Measurements from ENCODE around the gene NALCN. TPM values are rescaled to one million over a fixed set of nuclear protein-coding genes. Genes with fewer than 3 reads are reported as not detected.

NALCN gene
- total RNA-seq, 1 experiment from 2014 or later: 8.5 TPM

GRCh38 chr13:101109005-101109404 lies 307.3 kb downstream of the NALCN start:
- TF ChIP-seq CTCF (IDR thresholded peaks at IDR 0.05; ENCODE audit: unreplicated experiment): no peak
- H3K27ac Mint-ChIP-seq (ENCODE audit: low read depth, unreplicated experiment): no peak overlapping the region
- CTCF ChIA-PET: no interaction called here

GRCh38 chr13:101098873-101099272 lies 317.4 kb downstream of the NALCN start:
- Mint-ChIP-seq H3K9me3 (ENCODE audit: unreplicated experiment) (no peaks in the 10 kb centered on the region), H3K4me3 (ENCODE audit: unreplicated experiment) (no peak overlapping the region), H3K4me1 (ENCODE audit: insufficient read depth, unreplicated experiment) (no peaks in the 10 kb centered on the region), H3K36me3 (ENCODE audit: insufficient read depth, unreplicated experiment) (no peaks in the 10 kb centered on the region), H3K27ac (ENCODE audit: low read depth, unreplicated experiment) (no peak overlapping the region), H3K27me3 (ENCODE audit: insufficient read depth, unreplicated experiment) (no peaks in the 10 kb centered on the region)
- no peak for TF ChIP-seq CTCF (IDR thresholded peaks at IDR 0.05; ENCODE audit: unreplicated experiment)
- ChIA-PET POLR2A (interaction anchor here (0.5 kb wide), 1 partner anchor 77 kb away, joined by 3 read pairs; no protein-coding TSS in a partner anchor), CTCF (interaction anchor here (0.8 kb wide), 1 partner anchor 388 kb away, joined by 5 read pairs; no protein-coding TSS in a partner anchor)
- intact Hi-C loops (cut with micrococcal nuclease): no loop called here
- no TSS peak for BruUV-seq (replicated peaks)
- no peak for DNase-seq (ENCODE audit: unreplicated experiment)

More at GRCh38 chr13:101109005-101109404, 307.3 kb downstream of the NALCN start:
- Mint-ChIP-seq H3K4me3 (ENCODE audit: unreplicated experiment) (no peak overlapping the region), H3K4me1 (ENCODE audit: insufficient read depth, unreplicated experiment) (no peaks in the 10 kb centered on the region), H3K9me3 (ENCODE audit: unreplicated experiment) (no peaks in the 10 kb centered on the region), H3K27me3 (ENCODE audit: insufficient read depth, unreplicated experiment) (no peaks in the 10 kb centered on the region), H3K36me3 (ENCODE audit: insufficient read depth, unreplicated experiment) (no peaks in the 10 kb centered on the region)
- POLR2A ChIA-PET: interaction anchor here (1.0 kb wide), 1 partner anchor 387 kb away, joined by 3 read pairs; no protein-coding TSS in a partner anchor
- no TSS peak for BruUV-seq (replicated peaks)
- intact Hi-C loops (cut with micrococcal nuclease): no loop called here
- DNase-seq (ENCODE audit: unreplicated experiment): no peak

- no peak for TF ChIP-seq CTCF (IDR thresholded peaks at IDR 0.05; ENCODE audit: unreplicated experiment)
- ChIA-PET POLR2A (no interaction called here), CTCF (interaction anchor here (1.2 to 1.5 kb wide), 3 partner anchors 9 to 35 kb away, joined by 3 to 7 read pairs (median 4); no protein-coding TSS in a partner anchor)
- BruUV-seq (replicated peaks): no TSS peak
- no peak for DNase-seq (ENCODE audit: unreplicated experiment)
- H3K4me3 Mint-ChIP-seq (ENCODE audit: unreplicated experiment): no peak overlapping the region
- H3K27ac Mint-ChIP-seq (ENCODE audit: low read depth, unreplicated experiment): no peak overlapping the region
- H3K36me3 Mint-ChIP-seq (ENCODE audit: insufficient read depth, unreplicated experiment): no peaks in the 10 kb centered on the region
- no peaks in the 10 kb centered on the region for H3K4me1 Mint-ChIP-seq (ENCODE audit: insufficient read depth, unreplicated experiment)
- no peaks in the 10 kb centered on the region for H3K9me3 Mint-ChIP-seq (ENCODE audit: unreplicated experiment)
- no peaks in the 10 kb centered on the region for H3K27me3 Mint-ChIP-seq (ENCODE audit: insufficient read depth, unreplicated experiment)
- intact Hi-C loops (cut with micrococcal nuclease): no loop called here
These were observed 323.3 kb downstream of the NALCN start for GRCh38 chr13:101092985-101093384.

- Mint-ChIP-seq H3K27me3 (ENCODE audit: insufficient read depth, unreplicated experiment) (no peaks in the 10 kb centered on the region), H3K27ac (ENCODE audit: low read depth, unreplicated experiment) (no peak overlapping the region), H3K4me3 (ENCODE audit: unreplicated experiment) (no peak overlapping the region), H3K9me3 (ENCODE audit: unreplicated experiment) (no peaks in the 10 kb centered on the region), H3K4me1 (ENCODE audit: insufficient read depth, unreplicated experiment) (no peaks in the 10 kb centered on the region), H3K36me3 (ENCODE audit: insufficient read depth, unreplicated experiment) (no peaks in the 10 kb centered on the region)
- BruUV-seq (replicated peaks): no TSS peak
- CTCF ChIA-PET: interaction anchor here (1.3 to 1.4 kb wide), 2 partner anchors 12 to 38 kb away, joined by 5 to 6 read pairs; no protein-coding TSS in a partner anchor
- TF ChIP-seq CTCF (IDR thresholded peaks at IDR 0.05; ENCODE audit: unreplicated experiment): no peak
- POLR2A ChIA-PET: no interaction called here
- intact Hi-C loops (cut with micrococcal nuclease): no loop called here
- DNase-seq (ENCODE audit: unreplicated experiment): no peak
These were observed 326.0 kb downstream of the NALCN start for GRCh38 chr13:101090287-101090686.
